PC-9 (cell line): ENCODE data around the gene RUFY4.

ENCODE experiments used
- EZH2 ChIP-seq: fragments of 200-600 bp; sonication (generic); IDR thresholded peaks from 2 replicates; pipeline ENCODE4 v1.8.0; 2017; ENCODE audit warnings: antibody characterized with exemption, low read depth
- TF ChIP-seq, protein P1 (sequence below): fragments of 200-600 bp; sonication (generic); conservative IDR thresholded peaks from 2 replicates; pipeline ENCODE4 v1.6.1; 2017; ENCODE audit warnings: mixed run types, antibody characterized with exemption, mild to moderate bottlenecking, moderate library complexity

DNA sequence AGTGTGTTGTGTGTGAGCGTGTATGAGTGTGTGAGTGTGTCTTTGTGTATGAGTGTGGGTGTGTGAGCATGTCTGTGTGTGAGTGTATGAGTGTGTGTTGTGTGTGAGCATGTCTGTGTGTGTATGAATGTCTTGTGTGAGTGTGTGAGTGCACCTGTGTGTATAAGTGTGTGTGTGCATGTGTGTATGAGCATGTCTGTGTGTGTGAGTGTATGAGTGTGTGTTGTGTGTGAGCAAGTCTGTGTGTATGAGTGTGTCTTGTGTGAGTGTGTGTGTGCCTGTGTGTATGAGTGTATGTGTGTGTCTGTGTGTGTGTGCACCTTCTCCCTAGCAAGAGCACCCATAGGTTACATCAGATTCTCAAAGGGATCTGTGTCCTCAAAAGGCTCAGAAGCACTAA lies 37.8 kb upstream of the RUFY4 start:
- TF ChIP-seq, protein P1, sequence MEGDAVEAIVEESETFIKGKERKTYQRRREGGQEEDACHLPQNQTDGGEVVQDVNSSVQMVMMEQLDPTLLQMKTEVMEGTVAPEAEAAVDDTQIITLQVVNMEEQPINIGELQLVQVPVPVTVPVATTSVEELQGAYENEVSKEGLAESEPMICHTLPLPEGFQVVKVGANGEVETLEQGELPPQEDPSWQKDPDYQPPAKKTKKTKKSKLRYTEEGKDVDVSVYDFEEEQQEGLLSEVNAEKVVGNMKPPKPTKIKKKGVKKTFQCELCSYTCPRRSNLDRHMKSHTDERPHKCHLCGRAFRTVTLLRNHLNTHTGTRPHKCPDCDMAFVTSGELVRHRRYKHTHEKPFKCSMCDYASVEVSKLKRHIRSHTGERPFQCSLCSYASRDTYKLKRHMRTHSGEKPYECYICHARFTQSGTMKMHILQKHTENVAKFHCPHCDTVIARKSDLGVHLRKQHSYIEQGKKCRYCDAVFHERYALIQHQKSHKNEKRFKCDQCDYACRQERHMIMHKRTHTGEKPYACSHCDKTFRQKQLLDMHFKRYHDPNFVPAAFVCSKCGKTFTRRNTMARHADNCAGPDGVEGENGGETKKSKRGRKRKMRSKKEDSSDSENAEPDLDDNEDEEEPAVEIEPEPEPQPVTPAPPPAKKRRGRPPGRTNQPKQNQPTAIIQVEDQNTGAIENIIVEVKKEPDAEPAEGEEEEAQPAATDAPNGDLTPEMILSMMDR: no peak
- no peak for TF ChIP-seq EZH2
